Endothelial cell of umbilical vein (primary cell): Measurements from ENCODE around the gene TMTC1. TPM values are rescaled to one million over a fixed set of nuclear protein-coding genes. Genes with fewer than 3 reads are reported as not detected.

Experiments used
- BruUV-seq: library from RNA; stranded (reverse); fragments of 400-500 nt; replicated peaks from 2 replicates; lab custom pipeline; 2021; lab: Mats Ljungman, UMichigan
- CTCF ChIA-PET: fragments of 300-600, 350-600 bp; sonication (Branson Sonifier 250); formaldehyde crosslinking; loops from one replicate; lab custom pipeline; 2021; ENCODE audit warnings: antibody characterized with exemption, inconsistent platforms; lab: Charles Lee
- POLR2A ChIA-PET: fragments of 300-600, 350-600 bp; sonication (Branson Sonifier 250); formaldehyde crosslinking; loops from one replicate; lab custom pipeline; 2021; ENCODE audit warnings: antibody characterized with exemption, inconsistent platforms; lab: Charles Lee
- DNase-seq: peaks from one replicate; pipeline ENCODE4 v3.0.0-alpha.2; 2011; ENCODE audit warnings: low read depth, low spot score
- FAIRE-seq: peaks from 2 replicates; lab custom pipeline; 2011; peaks lifted over from hg19 to GRCh38; lab: Jason Lieb, UNC
- H2AFZ ChIP-seq: 2 replicates; pipeline ENCODE4 v1.6.0; 2012; ENCODE audit warnings: low read depth, low read length, control low read depth, inconsistent platforms
- H3K27ac ChIP-seq: 2 replicates; pipeline ENCODE4 v1.5.1; 2011; ENCODE audit warnings: low read depth, mild to moderate bottlenecking, control low read depth, low read length, moderate library complexity; ENCODE audit not compliant: insufficient read depth
- H3K27me3 ChIP-seq, 2 experiments: 2 replicates each; pipeline versions ENCODE4 v1.6.0 to v1.6.1; 2011; ENCODE audit warnings: low read length in 2 of 2, mixed read lengths in 1 of 2; ENCODE audit not compliant: control insufficient read depth in 2 of 2, insufficient read depth in 2 of 2
- H3K36me3 ChIP-seq, 2 experiments: 2 replicates in 1 of 2; 3 replicates in 1 of 2; pipeline ENCODE4 v1.5.1; 2011; ENCODE audit warnings: low read length in 2 of 2, mild to moderate bottlenecking in 1 of 2, moderate library complexity in 1 of 2; ENCODE audit not compliant: control insufficient read depth in 2 of 2, insufficient read depth in 2 of 2; ENCODE audit errors: extremely low read depth in 1 of 2
- H3K4me1 ChIP-seq: 3 replicates; pipeline ENCODE4 v1.5.1; 2011; ENCODE audit warnings: mild to moderate bottlenecking, low read length; ENCODE audit not compliant: control insufficient read depth, insufficient read depth; ENCODE audit errors: extremely low read depth
- H3K4me2 ChIP-seq: 2 replicates; pipeline ENCODE4 v1.6.1; 2011; ENCODE audit warnings: low read length, control low read depth, mixed read lengths; ENCODE audit not compliant: insufficient read depth
- H3K4me3 ChIP-seq, 3 experiments: fragments of 200-600 bp in 1 of 3; sonication (generic), shearing (Covaris generic) in 1 of 3; replicated peaks in 1 of 3; 2 replicates each; pipeline ENCODE4 v1.5.1; 2011 to 2016; ENCODE audit warnings: control low read depth in 3 of 3, low read length in 3 of 3, mild to moderate bottlenecking in 2 of 3, inconsistent platforms in 1 of 3, low read depth in 1 of 3, moderate library complexity in 1 of 3; ENCODE audit not compliant: insufficient read depth in 1 of 3
- H3K79me2 ChIP-seq: 2 replicates; pipeline ENCODE4 v1.6.0; 2012; ENCODE audit warnings: low read length, inconsistent platforms; ENCODE audit not compliant: control insufficient read depth, insufficient read depth
- H3K9ac ChIP-seq: replicated peaks from 2 replicates; pipeline ENCODE3; 2011; ENCODE audit warnings: low read length, control low read depth; ENCODE audit not compliant: insufficient read depth; ENCODE audit errors: extremely low read depth
- H3K9me1 ChIP-seq: replicated peaks from 3 replicates; pipeline ENCODE4 v1.6.0; 2011; ENCODE audit warnings: mild to moderate bottlenecking, low read length; ENCODE audit not compliant: control insufficient read depth, insufficient read depth; ENCODE audit errors: extremely low read depth
- H3K9me3 ChIP-seq: replicated peaks from 2 replicates; pipeline ENCODE4 v1.5.1; 2012; ENCODE audit warnings: low read length, inconsistent platforms; ENCODE audit not compliant: control insufficient read depth, insufficient read depth
- H4K20me1 ChIP-seq: replicated peaks from 2 replicates; pipeline ENCODE3; 2011; ENCODE audit warnings: mild to moderate bottlenecking, low read length; ENCODE audit not compliant: control insufficient read depth, insufficient read depth; ENCODE audit errors: extremely low read depth
- CTCF ChIP-seq, 2 donors: IDR thresholded peaks; 1 replicate in 1 of 2; 2 replicates in 1 of 2; pipeline ENCODE4 v1.5.1; 2011; ENCODE audit warnings: low read length in 2 of 2, mild to moderate bottlenecking in 2 of 2, moderate library complexity in 2 of 2, control low read depth in 1 of 2, inconsistent platforms in 1 of 2, low read depth in 1 of 2; ENCODE audit not compliant: insufficient read depth in 1 of 2; ENCODE audit errors: extremely low read depth in 1 of 2
- EZH2 ChIP-seq: IDR thresholded peaks from 2 replicates; pipeline ENCODE4 v1.6.1; 2012; ENCODE audit warnings: borderline replicate concordance, low read depth, mild to moderate bottlenecking, moderate library complexity, low read length, inconsistent platforms; ENCODE audit not compliant: severe bottlenecking
- FOS ChIP-seq: IDR thresholded peaks from 2 replicates; pipeline ENCODE4 v1.6.1; 2011; ENCODE audit warnings: mild to moderate bottlenecking, low read length, moderate library complexity, borderline replicate concordance; ENCODE audit not compliant: insufficient read depth
- GATA2 ChIP-seq: IDR thresholded peaks from 2 replicates; pipeline ENCODE4 v1.7.0; 2011; ENCODE audit warnings: low read depth, mild to moderate bottlenecking, moderate library complexity, mixed read lengths, low read length; ENCODE audit not compliant: insufficient read length, insufficient read depth
- JUN ChIP-seq: IDR thresholded peaks from 2 replicates; pipeline ENCODE4 v1.6.1; 2011; ENCODE audit warnings: borderline replicate concordance, low read depth; ENCODE audit not compliant: insufficient read length, insufficient read depth
- MAX ChIP-seq: IDR thresholded peaks from 2 replicates; pipeline ENCODE4 v1.6.1; 2011; ENCODE audit not compliant: insufficient read depth, insufficient read length
- MYC ChIP-seq: IDR thresholded peaks from one replicate; pipeline ENCODE4 v1.6.1; 2011; ENCODE audit warnings: mild to moderate bottlenecking, low read depth, low read length
- POLR2A ChIP-seq: IDR thresholded peaks from 2 replicates; pipeline ENCODE4 v1.6.1; 2012; ENCODE audit warnings: low read depth, mild to moderate bottlenecking, control low read depth, low read length
- POLR2AphosphoS5 ChIP-seq: IDR thresholded peaks from 2 replicates; pipeline ENCODE4 v1.6.1; 2012; ENCODE audit warnings: low read depth, mild to moderate bottlenecking, control low read depth, low read length, moderate library complexity; ENCODE audit not compliant: insufficient read depth
- dilution Hi-C: fragments of 300-500 bp; cut with MboI; formaldehyde crosslinking; loops from one replicate; pipeline ENCODE4 v1.15.0; 2019; ENCODE audit warnings: low sequenced_read_pairs; ENCODE audit not compliant: extremely low pct_ligation_motif_present
- intact Hi-C: fragments of 100-400 bp; cut with micrococcal nuclease; formaldehyde crosslinking; loops from one replicate; pipeline ENCODE4 v1.10.0; 2022
- polyA plus RNA-seq, 4 experiments: library from polyadenylated mRNA; depleted of rRNA in 3 of 4; stranded (reverse) in 3 of 4; unstranded in 1 of 4; fragments of >200 nt; gene quantifications; 2 replicates each; pipeline versions ENCODE4 v1.2.1 to v1.2.3, GENCODE V29; 2011 to 2012; ENCODE audit warnings: missing spikeins in 1 of 4
- total RNA-seq: library from RNA; stranded (reverse); gene quantifications from 2 replicates; pipeline ENCODE4 v1.2.3, GENCODE V29; 2021

The TMTC1 gene
- total and polyA plus RNA-seq, 2 donors (not counting 3 experiments of a cell fraction or from before 2014, with no cell fraction given), result 5.4 to 5.9 TPM

DNA sequence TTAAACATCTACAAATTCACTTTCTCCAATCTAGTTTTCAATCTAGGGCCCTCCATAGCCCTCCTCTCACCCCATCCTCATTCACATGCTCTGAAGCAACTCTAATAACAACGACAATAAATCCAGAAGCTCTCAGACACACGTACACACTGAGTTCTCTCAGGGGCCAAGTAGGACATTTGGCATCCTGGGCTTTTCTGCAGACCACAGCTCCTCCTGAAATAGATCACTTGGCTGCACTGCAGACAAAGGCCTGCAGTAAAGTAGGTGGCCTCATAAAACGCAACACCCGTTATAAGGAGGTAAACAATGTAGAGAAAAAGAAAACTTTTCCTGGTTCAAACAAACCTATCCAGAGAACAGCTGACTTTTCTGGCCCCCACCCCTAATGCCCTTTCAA, 111.2 kb downstream of the TMTC1 start:
- TF ChIP-seq CTCF (IDR thresholded peaks at IDR 0.05; ENCODE audit: extremely low read depth in 1 of 2, insufficient read depth in 1 of 2, low read depth in 1 of 2, low read length in 2 of 2) (no peak), JUN (no peak), POLR2A (no peak), EZH2 (no peak), MYC (no peak), FOS (no peak), MAX (no peak), GATA2 (no peak), POLR2AphosphoS5 (no peak)
- no peaks in the 10 kb centered on the region for H3K27me3 ChIP-seq
- BruUV-seq, result no TSS peak
- no peaks in the 10 kb centered on the region for H3K9me3 ChIP-seq
- POLR2A ChIA-PET, result no interaction called here
- DNase-seq (no peak), FAIRE-seq (no peak)
- no peak overlapping the region for H3K4me3 ChIP-seq
- no peaks in the 10 kb centered on the region for H4K20me1 ChIP-seq
- no peak overlapping the region for H3K9ac ChIP-seq
- no peaks in the 10 kb centered on the region for H3K9me1 ChIP-seq
- intact Hi-C loops (no loop called here), dilution Hi-C loops (no loop called here)
- H3K36me3 ChIP-seq, result no peaks in the 10 kb centered on the region
- H3K27ac ChIP-seq, result no peak overlapping the region
- H2AFZ ChIP-seq, result no peak overlapping the region
- CTCF ChIA-PET, result interaction anchor here (1.0 kb wide), 1 partner anchor 9 kb away, joined by 4 read pairs; no protein-coding TSS in a partner anchor
- no peaks in the 10 kb centered on the region for H3K4me1 ChIP-seq
- H3K79me2 ChIP-seq, result no peaks in the 10 kb centered on the region
- no peak overlapping the region for H3K4me2 ChIP-seq
